Thyroid gland (tissue), 4 donors: Measurements from ENCODE around the gene ZAP70. TPM values are rescaled to one million over a fixed set of nuclear protein-coding genes. Genes with fewer than 3 reads are reported as not detected.
"Not testable (repeated sequence)": the region's sequence is repeated elsewhere in the genome, so short reads cannot be mapped to it uniquely, and the experiment has no call there.

Experiments
- DNase-seq, 2 donors: peaks; one replicate each; pipeline ENCODE4 v3.0.0-alpha.2; 2019
- H3K27ac ChIP-seq, 3 donors: fragments of 200-600 bp; sonication (generic); 1 replicate in 2 of 3; 2 replicates in 1 of 3; pipeline ENCODE4 v1.5.1; 2016 to 2019; ENCODE audit warnings: mild to moderate bottlenecking in 1 of 3, moderate library complexity in 1 of 3
- H3K27me3 ChIP-seq: fragments of 200-600 bp; sonication (generic); one replicate; pipeline ENCODE4 v1.5.1; 2019
- H3K36me3 ChIP-seq, 2 donors: fragments of 200-600 bp; sonication (generic); one replicate each; pipeline ENCODE4 v1.5.1; 2016 to 2019
- H3K4me1 ChIP-seq, 2 donors: fragments of 200-600 bp; sonication (generic); one replicate each; pipeline ENCODE4 v1.5.1; 2017 to 2019
- H3K4me3 ChIP-seq, 3 donors: fragments of 200-600 bp; sonication (generic); replicated peaks in 1 of 3; 1 replicate in 2 of 3; 2 replicates in 1 of 3; pipeline ENCODE4 v1.5.1; 2016; ENCODE audit warnings: mild to moderate bottlenecking in 1 of 3
- H3K9me3 ChIP-seq: fragments of 200-600 bp; sonication (generic); one replicate; pipeline ENCODE4 v1.5.1; 2017
- POLR2A ChIP-seq, 2 donors: fragments of 450-650 bp; IDR thresholded peaks; one replicate each; pipeline ENCODE4 v1.6.1; 2017; ENCODE audit warnings: antibody characterized with exemption in 2 of 2, mild to moderate bottlenecking in 2 of 2, moderate library complexity in 1 of 2
- WGBS, 2 donors: methylation state at CpG; one replicate each; pipeline ENCODE4 v1.1.5; 2017; 5-methylcytosine and 5-hydroxymethylcytosine counted together
- intact Hi-C: fragments of 100-400 bp; cut with DNase I; formaldehyde crosslinking; loops from one replicate; pipeline ENCODE4 v1.15.1; 2023
- total RNA-seq, 4 donors: library from RNA; depleted of rRNA; stranded (reverse); fragments of >200 nt; gene quantifications; one replicate each; pipeline ENCODE4 v1.2.3, GENCODE V29; 2016
- TF ChIP-seq, protein P1 (sequence below), 6 experiments: fragments of 200-600 bp in 3 of 6; fragments of 450-650 bp in 3 of 6; sonication (generic) in 3 of 6; IDR thresholded peaks; one replicate each; pipeline ENCODE4 v1.5.1; 2016 to 2019; ENCODE audit warnings: antibody characterized with exemption in 6 of 6, mild to moderate bottlenecking in 2 of 6, inconsistent platforms in 1 of 6, moderate library complexity in 1 of 6

The ZAP70 gene
- total RNA-seq, 4 donors from 2014 or later = 4.0 to 7.6 (median 4.4) TPM

GRCh38 chr2:97670471-97670870 lies 42.9 kb upstream of the ZAP70 start:
- H3K36me3 ChIP-seq = no peaks in the 10 kb centered on the region
- intact Hi-C loops = no loop called here
- no peak overlapping the region for H3K4me3 ChIP-seq
- no peak overlapping the region for H3K27ac ChIP-seq
- H3K9me3 ChIP-seq = no peaks in the 10 kb centered on the region
- no peaks in the 10 kb centered on the region for H3K4me1 ChIP-seq
- H3K27me3 ChIP-seq = no peaks in the 10 kb centered on the region
- no peak for TF ChIP-seq POLR2A (IDR thresholded peaks at IDR 0.05)
- TF ChIP-seq, protein P1, sequence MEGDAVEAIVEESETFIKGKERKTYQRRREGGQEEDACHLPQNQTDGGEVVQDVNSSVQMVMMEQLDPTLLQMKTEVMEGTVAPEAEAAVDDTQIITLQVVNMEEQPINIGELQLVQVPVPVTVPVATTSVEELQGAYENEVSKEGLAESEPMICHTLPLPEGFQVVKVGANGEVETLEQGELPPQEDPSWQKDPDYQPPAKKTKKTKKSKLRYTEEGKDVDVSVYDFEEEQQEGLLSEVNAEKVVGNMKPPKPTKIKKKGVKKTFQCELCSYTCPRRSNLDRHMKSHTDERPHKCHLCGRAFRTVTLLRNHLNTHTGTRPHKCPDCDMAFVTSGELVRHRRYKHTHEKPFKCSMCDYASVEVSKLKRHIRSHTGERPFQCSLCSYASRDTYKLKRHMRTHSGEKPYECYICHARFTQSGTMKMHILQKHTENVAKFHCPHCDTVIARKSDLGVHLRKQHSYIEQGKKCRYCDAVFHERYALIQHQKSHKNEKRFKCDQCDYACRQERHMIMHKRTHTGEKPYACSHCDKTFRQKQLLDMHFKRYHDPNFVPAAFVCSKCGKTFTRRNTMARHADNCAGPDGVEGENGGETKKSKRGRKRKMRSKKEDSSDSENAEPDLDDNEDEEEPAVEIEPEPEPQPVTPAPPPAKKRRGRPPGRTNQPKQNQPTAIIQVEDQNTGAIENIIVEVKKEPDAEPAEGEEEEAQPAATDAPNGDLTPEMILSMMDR (IDR thresholded peaks at IDR 0.05) = no peak
- DNase-seq = no peak
- WGBS, 2 donors = 95 to 100% methylated on average over 1 of the region's 1 CpG

DNA sequence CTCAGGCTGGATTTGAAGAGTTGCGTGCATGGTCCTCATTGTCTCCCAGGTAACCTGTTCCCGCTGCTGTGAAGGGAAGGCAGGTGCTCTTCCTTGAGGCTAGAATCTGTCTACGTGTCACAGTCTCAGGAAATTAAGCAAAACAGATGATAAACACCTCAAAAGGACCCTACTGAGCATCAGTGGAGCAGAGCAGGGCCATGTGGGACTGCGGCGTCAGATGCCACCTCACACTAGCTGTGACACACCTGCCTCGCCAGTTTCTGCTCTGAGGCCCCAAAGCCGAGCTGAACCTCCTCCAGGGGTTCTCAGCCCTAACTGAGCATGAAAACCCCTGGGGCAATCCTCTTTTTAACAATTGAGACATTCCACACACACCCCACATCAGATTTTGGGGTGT lies 41.9 kb upstream of the ZAP70 start:
- Histone ChIP-seq H3K4me3 (no peak overlapping the region), H3K36me3 (no peaks in the 10 kb centered on the region), H3K4me1 (no peaks in the 10 kb centered on the region), H3K9me3 (no peaks in the 10 kb centered on the region), H3K27me3 (no peaks in the 10 kb centered on the region), H3K27ac (no peak overlapping the region)
- intact Hi-C loops = no loop called here
- WGBS, 2 donors = 90 to 98% methylated on average over 7 of the region's 7 CpGs
- DNase-seq = no peak
- TF ChIP-seq, protein P1 (IDR thresholded peaks at IDR 0.05) = no peak
- TF ChIP-seq POLR2A (IDR thresholded peaks at IDR 0.05) = no peak

- H3K4me3 ChIP-seq, intact Hi-C loops, DNase-seq, H3K27me3 ChIP-seq, H3K36me3 ChIP-seq, H3K27ac ChIP-seq, H3K9me3 ChIP-seq, H3K4me1 ChIP-seq: not testable (repeated sequence)
- 81 to 89% methylated on average over 5 to 6 of the region's 6 CpGs for WGBS, 2 donors
Observed at GRCh38 chr2:97672606-97673140, 40.7 kb upstream of the ZAP70 start.

DNA sequence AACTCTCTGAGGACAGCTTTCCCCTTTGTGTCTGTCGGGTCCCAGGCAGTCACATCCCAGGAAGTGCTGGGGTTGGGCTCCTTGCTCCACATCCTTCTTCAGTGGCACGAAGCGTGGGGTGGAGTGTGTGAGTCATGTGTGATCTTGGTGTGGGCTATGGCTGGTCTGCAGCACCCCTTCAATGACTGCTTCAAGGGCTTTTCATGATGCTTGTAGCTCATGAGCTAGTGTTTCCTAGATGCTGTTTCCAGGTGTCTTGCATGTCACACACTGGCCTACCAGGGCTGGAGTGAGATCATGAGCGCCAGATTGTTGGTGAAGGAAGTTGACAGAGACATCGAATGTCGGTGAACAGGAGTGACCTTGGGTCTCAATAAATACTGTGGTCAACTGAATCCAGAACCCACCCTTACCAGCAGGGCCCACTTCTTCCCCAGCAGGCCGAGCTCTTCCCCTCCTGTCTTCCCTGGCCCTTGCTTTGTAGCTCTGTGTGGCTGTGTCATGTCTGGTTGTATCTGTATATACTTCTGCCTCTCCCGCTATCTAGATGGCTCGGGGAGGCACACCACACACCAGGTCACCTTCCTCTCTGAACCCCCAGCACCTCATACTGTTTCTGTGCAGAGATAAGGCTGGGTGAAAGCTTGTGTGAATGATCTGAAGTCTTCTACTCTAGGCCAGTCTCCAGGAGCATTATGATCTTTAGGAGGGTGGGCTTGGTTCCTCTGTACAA lies 40.0 kb upstream of the ZAP70 start:
- H3K27me3 ChIP-seq = no peaks in the 10 kb centered on the region
- no peaks in the 10 kb centered on the region for H3K4me1 ChIP-seq
- no peak for DNase-seq
- H3K4me3 ChIP-seq = no peak overlapping the region
- intact Hi-C loops = no loop called here
- TF ChIP-seq, protein P1 (IDR thresholded peaks at IDR 0.05) = no peak
- TF ChIP-seq POLR2A (IDR thresholded peaks at IDR 0.05) = no peak
- no peaks in the 10 kb centered on the region for H3K36me3 ChIP-seq
- no peak overlapping the region for H3K27ac ChIP-seq
- WGBS, 2 donors = 87 to 91% methylated on average over 9 of the region's 9 CpGs
- no peaks in the 10 kb centered on the region for H3K9me3 ChIP-seq

DNA sequence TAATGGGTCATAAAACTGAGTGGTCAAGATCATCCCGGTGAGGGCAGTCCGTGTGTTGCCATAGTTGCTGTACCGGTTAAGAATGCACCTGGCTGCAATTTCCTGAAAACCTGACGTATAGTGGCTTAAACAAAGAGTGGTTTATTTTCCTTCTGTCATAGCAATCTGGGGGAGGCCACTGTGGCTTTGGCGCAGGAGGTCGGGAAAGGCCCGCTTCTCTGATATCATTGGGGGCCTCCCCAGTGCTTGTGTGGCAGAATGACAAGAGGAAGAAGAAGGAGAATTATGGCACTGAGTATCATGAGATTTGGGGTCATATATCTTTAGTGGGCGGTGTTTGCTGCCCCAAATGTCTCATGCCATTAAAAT lies 39.5 kb upstream of the ZAP70 start:
- Histone ChIP-seq H3K9me3 (no peaks in the 10 kb centered on the region), H3K27me3 (no peaks in the 10 kb centered on the region), H3K36me3 (no peaks in the 10 kb centered on the region), H3K4me3 (no peak overlapping the region), H3K4me1 (no peaks in the 10 kb centered on the region), H3K27ac (no peak overlapping the region)
- WGBS, 2 donors = 82 to 89% methylated on average over 8 of the region's 8 CpGs
- no peak for DNase-seq
- intact Hi-C loops = no loop called here
- TF ChIP-seq, protein P1 (IDR thresholded peaks at IDR 0.05) = no peak
- no peak for TF ChIP-seq POLR2A (IDR thresholded peaks at IDR 0.05)
